Neural cell (in vitro differentiated cells): ENCODE data around the gene NCOR1. TPM values are rescaled to one million over a fixed set of nuclear protein-coding genes. Genes with fewer than 3 reads are reported as not detected.

Source experiments
- polyA plus RNA-seq: library from polyadenylated mRNA; depleted of rRNA; stranded (reverse); fragments of >200 nt; gene quantifications from 2 replicates; pipeline ENCODE4 v1.2.3, GENCODE V29; 2014
- small RNA-seq, 3 experiments: library from RNA; depleted of rRNA; stranded (forward); fragments of <200 nt; gene quantifications; one replicate each; pipeline ENCODE3, GENCODE V24; 2012

Gene NCOR1
- polyA plus RNA-seq, 1 donor from 2014 or later: 26.9 TPM

Small RNAs within 50 kb of the gene (small RNA-seq; reads per million reads assigned to genes)
- 0 reads per million in 3 experiments for gene RNU6-314P
- gene RNU6-862P: 0 to 2.8 (median 0) reads per million in 3 experiments

Other genes with a start within 250 kb of the NCOR1 start
- gene ZSWIM7, start 215.8 kb downstream of the NCOR1 start, polyA plus RNA-seq: 34.0 and 51.2 TPM in 2 replicates
- 88.7 and 97.8 TPM in 2 replicates for gene TTC19, start 215.7 kb downstream of the NCOR1 start, polyA plus RNA-seq
- gene PIGL, start 1.7 kb upstream of the NCOR1 start, polyA plus RNA-seq: 72.9 and 75.5 TPM in 2 replicates
- 291 and 308 TPM in 2 replicates for gene CENPV, start 137.9 kb upstream of the NCOR1 start, polyA plus RNA-seq
- 2,177 and 2,318 TPM in 2 replicates for gene UBB, start 165.6 kb upstream of the NCOR1 start, polyA plus RNA-seq
- not detected in 2 replicates for gene TRPV2, start 200.0 kb upstream of the NCOR1 start, polyA plus RNA-seq